Measurements from ENCODE around the gene NDUFC1.
A peak's percentile ranks its signal among the peaks of the same experiment; 100 is the strongest.
"Not testable (repeated sequence)": the region's sequence is repeated elsewhere in the genome, so short reads cannot be mapped to it uniquely, and the experiment has no call there.

The NDUFC1 gene

DNA sequence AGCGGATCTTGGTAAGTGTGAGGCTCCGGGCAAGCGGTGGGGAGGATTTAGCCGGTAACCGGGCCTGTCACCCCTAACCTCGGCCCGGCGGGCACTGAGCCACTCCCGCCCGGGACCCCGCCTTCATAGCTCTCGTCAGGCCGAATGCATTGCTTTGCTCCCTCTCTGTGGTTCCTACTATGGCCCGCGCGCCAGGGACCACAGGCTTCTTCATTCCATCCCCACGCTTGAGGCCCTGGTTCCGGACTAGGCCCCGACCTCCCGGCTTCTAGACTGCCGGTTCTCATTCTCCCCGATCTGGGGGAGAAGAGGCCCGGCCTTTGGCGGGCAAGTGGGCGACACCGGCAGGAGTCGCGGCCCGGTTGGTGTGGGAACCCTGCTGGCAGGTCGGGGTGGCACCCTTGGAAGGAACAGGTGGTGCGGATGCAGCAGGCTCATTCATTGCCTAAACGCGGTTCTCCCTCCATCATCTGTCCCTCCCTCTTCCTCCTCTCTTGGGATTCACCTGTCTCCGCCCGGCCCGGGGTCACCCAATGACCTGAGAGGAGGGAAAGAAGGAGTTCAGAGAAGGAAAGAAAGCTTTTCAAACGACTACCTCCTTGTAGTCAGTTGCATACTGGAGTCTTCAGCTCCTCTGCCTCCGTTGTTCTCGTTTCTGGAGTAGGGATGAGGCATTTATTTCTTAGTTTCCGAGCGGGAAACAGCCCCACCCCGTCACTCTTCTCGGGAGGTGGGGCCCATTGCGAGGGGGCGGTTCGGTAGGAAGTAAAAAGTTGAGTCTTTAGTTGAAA, at the start of gene NDUFC1:
NDUFC1 (minus strand) TSS at position 657 of the 791 bp plus-strand sequence. CDS start 6,679 bp downstream, outside the sequence.
- DNase-seq (ENCODE audit: low spot score), result peak; percentile 44

DNA sequence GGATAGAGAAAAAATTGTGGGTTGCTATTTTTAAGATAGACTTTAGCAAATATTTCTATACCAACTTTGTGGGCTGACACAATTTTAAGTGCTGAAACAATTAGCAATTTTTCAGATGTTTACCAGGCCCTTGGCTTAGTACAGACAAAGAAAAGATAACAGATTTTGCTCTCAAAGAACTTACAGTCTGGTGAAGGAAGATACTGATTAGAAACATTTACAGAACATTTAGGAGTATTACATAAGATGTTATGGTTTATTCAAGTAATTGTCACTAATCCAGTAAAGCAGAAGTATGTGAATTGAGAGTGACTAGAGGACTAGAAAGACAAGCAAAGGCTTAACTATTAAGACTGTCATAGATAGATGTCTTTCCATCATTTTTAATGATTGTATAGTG, 35.3 kb upstream of the NDUFC1 start:
- no peak for DNase-seq (ENCODE audit: low spot score)

DNA sequence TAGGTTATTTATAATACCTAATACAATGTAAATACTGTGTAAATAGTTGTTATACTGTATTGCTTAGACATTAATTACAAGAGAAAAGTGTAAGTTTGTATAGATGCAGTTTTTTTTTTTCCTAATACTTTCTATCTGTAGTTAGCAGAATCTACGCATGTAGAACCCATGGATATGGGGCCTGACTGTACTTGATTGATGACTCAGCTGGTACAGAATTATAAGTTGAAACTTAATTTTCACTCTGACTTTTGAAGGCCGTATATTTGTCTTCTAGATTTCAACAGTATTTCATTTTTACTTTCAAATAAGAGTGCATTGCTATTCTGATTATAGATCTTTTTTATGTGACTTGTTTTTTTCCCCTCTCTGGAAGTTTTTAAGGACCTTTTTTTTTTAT, 30.8 kb upstream of the NDUFC1 start:
- DNase-seq (ENCODE audit: low spot score), result no peak

DNA sequence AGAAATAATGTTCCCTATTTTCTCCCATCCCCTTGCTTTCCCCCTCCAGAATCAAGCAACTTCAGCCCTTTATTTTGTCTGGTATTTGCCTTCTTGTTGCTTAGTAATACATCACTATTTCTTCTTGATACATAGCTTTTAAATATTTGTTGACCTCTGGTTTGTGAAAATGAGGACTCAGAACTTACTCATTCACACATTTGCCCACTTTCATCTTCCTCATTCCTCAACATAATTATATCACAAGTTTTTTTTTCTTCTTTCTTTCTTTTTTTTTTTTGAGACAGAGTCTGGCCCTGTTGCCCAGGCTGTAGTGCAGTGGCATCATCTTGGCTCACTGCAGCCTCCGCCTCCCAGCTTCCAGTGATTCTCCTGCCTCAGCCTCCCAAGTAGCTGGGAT, 28.9 kb upstream of the NDUFC1 start:
- peak; percentile 20 for DNase-seq (ENCODE audit: low spot score)

DNA sequence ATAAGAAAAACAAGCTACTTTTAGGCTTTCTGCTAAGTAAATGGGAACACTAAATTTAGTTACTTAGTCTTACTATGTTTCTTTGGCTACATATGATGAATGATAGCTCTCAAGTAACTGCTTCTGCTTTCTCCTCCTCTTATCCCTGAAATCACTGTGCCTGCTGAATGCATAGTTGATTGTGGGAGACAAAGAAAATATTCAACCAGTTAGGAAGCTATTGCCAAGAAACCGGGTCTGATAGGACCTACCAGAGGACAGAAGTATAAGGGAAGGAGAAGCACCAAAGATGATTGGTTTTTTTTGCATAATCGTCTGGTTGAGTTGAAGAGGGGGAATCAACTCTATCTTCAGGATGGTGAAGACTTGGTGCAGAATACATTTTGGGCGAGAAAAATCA, 28.0 kb upstream of the NDUFC1 start:
- no peak for DNase-seq (ENCODE audit: low spot score)

DNA sequence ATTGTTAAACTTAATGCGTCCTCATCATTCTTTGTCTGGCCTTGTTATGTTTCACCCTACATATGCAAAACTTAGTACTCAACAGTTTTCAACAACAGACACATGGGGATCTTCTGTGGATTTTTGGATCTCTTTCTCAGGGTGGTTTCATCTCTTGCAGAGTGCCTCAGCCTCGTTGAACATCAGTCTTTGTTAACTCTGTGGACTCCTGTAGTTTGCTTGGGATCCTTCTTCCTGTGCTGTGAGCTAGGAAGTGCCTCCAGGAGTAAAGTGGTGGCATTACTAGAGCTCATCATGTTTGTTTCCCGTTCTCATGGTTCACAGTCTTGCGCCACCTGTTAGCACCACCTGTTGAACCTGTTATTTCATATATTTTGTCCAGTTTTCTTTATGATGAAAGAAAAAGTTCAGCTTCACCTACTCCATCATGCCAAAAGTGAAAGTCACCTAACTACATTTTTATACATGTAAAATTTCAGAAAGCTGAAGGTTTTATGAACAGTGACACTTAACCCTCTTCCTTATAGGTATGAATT, 27.5 kb upstream of the NDUFC1 start:
- DNase-seq (ENCODE audit: low spot score), result no peak

DNA sequence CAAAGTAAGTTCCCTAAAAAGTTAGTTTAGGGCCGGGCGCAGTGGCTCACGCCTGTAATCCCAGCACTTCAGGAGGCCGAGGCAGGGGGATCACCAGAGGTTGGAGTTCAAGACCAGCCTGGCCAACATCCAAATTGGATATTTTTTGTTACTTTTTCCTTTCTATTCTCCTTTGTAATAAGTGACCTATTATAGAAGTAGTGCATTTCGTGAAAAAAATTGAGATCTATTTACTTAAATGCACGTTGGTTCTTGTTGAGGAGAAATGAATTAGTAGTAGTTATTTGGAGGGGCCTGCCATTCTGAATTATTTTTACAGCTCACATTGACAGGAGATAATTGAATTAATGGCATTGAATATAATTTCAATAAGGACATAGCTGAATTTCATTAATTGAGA, 22.3 kb upstream of the NDUFC1 start:
- no peak for DNase-seq (ENCODE audit: low spot score)

DNA sequence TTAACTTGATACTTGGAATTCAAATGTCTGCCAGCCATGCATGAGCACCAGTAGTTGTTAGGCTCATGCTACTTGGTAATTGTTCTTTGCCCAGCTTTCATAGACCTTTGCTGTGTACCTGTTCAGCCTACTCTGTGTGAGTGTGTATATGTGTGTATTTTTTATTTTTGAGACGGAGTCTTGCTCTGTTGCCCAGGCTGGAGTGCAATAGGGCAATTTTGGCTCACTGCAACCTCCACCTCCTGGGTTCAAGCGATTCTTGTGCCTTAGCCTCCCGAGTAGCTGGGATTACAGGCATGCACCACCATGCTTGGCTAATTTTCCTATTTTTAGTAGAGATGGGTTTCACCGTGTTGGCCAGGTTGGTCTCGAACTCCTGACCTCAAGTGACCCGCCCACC, 20.3 kb upstream of the NDUFC1 start:
- DNase-seq (ENCODE audit: low spot score), result not testable (repeated sequence)

DNA sequence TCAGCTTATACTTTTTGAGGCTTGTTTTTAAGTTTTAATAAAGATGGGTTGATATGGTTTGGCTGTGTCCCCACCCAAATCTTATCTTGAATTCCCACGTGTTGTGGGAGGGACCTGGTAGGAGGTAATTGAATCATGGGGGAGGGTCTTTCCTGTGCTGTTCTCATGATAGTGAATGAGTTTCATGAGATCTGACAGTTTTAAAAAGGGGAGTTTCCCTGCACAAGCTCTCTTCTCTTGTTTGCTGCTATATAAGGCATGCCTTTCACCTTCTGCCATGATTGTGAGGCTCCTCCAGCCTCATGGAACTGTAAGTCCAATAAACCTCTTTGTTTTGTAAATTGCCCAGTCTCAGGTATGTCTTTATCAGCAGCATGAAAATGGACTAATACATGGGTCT, 19.8 kb upstream of the NDUFC1 start:
- DNase-seq (ENCODE audit: low spot score), result not testable (repeated sequence)

DNA sequence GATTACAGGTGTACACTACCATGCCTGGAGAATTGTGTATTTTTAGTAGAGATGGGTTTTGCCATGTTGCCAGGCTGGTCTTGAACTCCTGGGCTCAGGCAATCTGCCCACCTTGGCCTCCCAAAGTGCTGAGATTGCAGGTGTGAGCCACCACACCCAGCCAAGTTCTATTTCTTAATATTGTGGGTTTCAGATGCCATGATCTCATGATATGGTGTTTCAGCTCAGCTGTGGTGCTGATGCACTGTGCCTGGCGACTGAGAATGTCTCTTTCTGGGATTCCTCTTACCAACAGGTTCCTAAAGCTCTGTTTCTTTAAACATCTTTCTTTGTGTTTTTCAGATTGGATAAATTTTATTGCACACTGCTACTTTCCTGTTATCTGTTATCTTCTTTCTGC, 17.3 kb upstream of the NDUFC1 start:
- no peak for DNase-seq (ENCODE audit: low spot score)

DNA sequence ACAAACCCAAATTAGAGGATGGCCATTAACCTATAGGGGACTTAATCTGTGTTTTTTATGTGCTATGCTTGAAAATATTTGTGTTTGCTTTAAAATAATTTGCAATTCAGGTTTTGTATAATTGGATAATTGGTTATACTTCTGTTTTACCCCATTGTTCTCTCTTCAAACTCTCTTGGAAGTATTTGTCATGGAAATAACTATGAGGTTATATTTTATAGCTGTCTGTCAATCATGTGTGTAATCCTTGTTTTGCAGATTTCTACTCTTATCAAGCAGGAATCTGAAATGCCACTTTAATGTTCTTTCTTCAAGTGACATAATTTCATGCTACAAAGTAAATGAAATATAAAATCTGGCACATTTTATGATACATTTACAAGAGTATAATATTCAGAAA, 15.4 kb upstream of the NDUFC1 start:
- DNase-seq (ENCODE audit: low spot score), result no peak

DNA sequence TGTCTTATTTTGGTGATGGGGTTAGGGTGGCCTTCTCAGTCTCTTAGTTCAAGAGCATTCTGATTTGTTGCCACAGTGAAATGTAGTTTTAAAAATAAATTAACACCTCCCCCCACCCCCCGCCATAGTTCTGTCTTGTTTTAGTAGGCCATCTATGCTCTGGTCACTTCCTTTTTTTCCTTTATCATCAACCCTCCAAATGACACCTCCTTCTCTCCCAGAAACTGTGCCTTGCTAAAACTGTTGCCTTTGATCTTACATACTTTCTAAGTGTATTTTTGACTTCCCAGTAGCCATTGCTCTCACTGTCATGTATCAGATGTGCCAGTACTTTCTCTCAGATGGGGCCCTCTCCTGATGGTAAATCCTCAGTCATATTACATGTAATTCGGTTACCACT, 14.5 kb upstream of the NDUFC1 start:
- DNase-seq (ENCODE audit: low spot score), result no peak

DNA sequence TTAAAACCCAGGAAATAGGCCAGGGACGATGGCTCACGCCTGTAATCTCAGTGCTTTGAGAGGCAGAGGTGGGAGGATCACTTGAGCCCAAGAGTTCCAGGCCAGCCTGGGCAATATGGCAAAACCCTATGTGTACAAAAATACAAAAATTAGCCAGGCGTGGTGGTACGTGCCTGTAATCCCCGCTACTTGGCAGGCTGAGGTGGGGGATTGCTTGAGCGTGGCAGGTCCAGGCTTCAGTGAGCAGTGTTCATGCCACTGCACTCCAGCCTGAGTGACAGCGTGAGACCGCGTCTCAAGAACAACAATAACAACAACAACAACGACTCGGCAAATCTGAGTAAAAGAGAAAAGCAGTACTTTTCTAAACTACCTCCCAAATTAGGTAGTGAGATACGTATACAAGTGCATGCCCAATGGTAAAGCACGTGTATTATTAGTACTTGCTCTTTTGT, 13.0 kb upstream of the NDUFC1 start:
- DNase-seq (ENCODE audit: low spot score), result no peak

DNA sequence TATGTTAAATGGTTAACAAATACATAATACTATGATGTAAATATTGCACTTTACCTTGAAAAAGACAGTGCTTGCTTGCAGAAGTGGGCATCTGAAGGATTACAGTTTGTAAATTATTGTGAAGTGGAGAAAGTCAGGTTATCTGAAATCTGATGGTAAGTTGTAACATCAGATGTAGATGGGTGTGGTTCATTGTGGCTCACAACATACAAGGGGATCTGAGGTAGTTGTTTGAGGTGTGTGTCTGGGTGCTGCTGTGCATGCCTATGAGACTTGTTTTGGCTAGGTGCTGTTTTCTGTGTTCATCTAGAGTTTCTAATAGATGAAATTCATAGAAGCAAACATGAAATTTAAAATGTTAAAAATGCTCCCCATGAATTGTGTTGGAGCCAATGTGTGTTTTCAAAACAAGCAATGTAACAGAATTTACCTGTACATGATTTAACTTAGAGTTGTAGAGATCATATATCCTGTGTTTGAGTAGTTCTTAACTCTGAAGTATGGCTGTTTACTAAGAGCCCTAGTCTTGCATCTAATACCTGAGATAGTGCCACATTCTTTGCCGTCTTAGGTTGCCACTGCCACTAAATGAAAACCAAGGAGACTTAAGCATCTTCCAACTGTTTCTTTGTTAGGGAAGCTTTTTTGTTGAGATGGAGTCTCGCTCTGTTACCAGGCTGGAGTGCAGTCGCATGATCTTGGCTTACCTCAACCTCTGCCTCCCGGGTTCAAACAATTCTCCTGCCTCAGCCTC, 11.9 kb upstream of the NDUFC1 start:
- no peak for DNase-seq (ENCODE audit: low spot score)

DNA sequence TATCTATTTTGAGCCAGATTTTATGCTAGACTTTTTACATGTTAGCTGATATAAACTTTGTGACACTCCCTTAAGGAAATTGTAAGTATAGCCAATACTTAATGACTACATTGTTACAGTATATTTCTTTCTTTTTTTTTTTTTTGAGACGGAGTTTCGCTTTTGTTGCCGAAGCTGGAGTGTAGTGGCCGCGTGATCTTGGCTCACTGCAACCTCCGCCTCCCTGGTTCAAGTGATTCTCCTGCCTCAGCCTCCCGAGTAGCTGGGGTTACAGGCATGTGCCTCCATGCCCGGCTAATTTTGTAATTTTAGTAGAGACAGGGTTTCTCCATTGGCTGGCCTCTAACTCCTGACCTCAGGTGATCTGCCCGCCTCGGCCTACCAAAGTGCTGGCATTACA, 11.1 kb upstream of the NDUFC1 start:
- DNase-seq (ENCODE audit: low spot score), result not testable (repeated sequence)

DNA sequence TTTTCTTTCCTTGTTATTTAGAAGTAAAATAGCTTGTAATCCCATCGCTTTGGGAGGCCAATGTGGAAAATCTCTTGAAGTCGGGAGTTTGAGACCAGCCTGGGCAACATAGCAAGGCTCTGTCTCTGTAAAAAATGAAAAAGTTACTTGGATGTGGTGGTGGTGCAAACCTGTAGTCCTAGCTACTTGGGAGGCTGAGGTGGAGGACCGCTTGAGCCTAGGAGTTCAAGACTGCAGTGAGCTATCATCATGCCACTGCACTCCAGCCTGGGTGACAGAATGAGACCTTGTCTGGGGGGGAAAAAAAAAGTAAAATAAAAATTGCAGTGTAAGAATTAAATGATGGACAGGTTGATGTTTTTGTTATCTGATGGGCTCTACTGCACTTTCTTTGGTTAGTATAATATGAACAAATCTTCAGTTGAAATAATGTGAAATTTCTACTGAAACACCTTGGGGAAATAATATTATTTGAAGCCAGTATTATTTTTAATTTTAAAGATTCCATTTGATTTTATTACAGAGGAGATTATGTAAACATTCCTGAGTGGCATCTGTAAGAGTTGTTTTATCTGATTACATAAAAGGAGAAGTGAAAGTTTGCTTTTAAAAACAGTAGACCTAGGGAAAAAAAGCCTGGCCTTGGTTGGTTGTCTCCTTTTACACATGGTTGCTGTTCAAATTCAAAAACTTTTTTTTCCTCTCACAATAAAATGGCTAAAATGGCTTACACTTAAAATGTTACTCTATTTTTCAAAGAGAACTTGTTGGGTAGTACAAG, 10.5 kb upstream of the NDUFC1 start:
- no peak for DNase-seq (ENCODE audit: low spot score)

DNA sequence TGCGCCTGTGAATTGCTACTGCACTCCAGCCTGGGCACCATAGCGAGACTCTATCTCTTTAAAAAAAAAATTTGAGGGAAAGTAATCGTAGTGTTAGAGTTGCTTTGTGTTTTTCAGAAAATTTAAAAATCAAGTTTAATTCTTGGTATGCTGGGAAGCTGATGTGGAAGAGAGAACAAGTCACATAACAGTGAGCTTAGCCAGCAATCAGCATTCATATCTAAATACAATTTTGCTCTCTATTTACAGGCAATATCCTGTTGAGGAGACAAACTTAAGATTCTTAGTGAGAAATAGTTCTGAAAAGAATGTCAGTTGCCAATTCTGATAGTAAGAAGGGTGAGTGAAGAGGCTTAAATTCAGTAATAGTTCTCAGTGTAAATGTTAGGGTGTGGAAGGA, 9.6 kb upstream of the NDUFC1 start:
- no peak for DNase-seq (ENCODE audit: low spot score)

DNA sequence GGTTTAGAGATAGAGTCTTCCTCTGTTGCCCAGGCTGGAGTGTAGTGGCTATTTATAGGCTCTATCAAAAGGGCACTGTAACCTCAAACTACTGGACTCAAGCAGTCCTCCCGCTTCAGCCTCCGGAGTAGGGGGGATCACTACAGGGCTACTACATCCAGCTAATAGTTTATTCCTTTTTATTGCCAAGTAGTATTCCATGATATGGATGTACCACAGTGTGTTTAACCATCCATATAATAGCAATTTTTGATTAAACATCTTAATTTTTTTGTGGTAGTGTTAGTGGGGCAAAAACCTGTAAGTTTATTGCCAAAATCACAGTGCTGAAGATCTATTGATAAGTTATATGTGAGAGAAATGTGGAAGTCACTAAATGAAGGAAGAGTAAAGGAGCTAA, 2.6 kb upstream of the NDUFC1 start:
- no peak for DNase-seq (ENCODE audit: low spot score)

DNA sequence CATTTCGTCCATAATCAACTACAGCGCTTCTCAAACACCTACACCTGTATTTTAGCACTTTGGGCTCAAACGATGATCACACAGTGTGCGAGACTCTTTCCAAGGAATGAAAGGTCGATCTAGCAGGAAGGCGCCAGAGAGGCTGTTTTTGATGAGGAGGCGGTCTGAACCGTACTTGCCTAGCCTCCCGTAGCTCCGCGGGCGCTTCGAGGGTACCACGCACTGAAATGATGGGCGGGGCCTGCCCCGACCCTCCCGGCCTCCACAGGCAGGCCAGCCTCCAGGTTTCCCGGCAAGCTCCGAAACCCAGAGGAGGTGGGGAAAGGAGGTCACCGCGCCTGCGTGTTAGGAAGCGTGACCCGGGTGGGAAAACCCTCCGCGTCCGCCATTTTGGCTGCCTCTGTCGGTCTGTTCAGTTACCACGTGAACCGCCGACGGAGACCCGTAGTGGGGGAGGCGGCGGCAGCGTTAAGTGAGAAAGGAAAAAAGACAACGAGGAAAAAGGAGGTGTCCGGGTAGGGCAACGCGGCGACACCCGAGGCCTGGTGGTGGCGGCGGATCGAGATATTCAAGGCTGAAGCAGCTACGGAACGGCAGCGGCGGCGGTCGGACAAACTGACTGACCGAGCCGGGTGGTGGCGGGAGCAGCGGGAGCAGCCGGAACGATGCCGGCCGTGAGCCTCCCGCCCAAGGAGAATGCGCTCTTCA, 1.0 kb downstream of the NDUFC1 start, which contains the start of gene NAA15:
NAA15 (plus strand) TSS at position 393 of the 708 bp plus-strand sequence; CDS start at position 666, 273 bp downstream.
- peak; percentile 99 for DNase-seq (ENCODE audit: low spot score)

DNA sequence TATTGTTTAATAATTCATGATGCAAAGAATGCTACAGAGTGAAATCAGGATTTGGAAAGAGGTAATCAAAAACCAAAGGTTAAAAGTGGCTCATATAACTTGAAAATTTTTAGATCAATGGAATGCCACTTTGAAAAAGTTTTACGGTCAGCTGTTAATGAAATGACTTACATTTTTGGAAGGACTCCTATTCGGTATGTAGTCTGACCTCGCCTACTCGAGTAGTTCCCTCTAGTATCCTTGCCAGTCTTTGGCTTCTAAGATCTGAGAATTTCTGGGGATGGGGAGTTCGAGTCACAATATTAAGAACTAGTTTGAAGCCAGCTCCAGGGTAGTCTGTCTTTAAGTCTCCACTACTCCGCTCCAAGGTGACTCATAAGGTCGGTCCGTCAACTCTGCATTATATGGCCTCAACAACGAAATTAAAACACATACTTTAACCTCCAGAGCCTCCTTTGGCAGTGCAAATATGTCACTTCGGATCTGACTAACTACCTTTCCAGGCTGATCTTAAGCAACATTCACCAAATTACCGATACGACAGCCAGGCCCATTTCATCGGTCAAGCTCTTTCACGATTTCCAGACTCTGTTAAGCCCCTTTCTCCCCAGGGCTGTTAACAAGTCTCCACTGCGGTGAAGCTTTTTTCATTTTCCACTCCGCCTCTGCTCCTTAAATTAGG, 1.7 kb downstream of the NDUFC1 start:
- DNase-seq (ENCODE audit: low spot score), result peak; percentile 19

DNA sequence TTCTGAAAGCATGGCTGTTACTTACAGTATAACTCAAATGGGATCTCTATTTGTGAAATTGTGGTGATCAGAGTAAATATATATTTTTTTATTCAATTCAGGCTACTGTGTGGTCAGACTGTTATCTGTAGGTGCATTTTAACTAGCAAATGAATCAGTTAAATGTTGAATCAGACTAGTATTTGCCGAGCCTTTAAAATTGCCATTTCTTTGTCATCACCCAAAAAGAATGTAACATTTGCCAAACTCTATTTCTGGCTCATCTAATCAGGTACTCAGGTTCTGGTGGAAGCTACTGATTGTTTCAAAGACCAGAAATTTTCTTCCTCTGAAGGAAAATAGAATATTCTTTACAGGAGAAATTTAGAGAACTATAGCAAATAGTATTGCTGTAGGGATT, 2.7 kb downstream of the NDUFC1 start:
- DNase-seq (ENCODE audit: low spot score), result no peak

Measured in AG08395 (cell line).